H9 (cell line): ENCODE results near the gene TBX5. TPM values are rescaled to one million over a fixed set of nuclear protein-coding genes. Genes with fewer than 3 reads are reported as not detected.

ENCODE experiments used
- DNase-seq: peaks from one replicate; pipeline ENCODE4 v3.0.0-alpha.2; 2017
- H2AFZ ChIP-seq: one replicate; pipeline ENCODE4 v1.6.1; 2013; ENCODE audit warnings: mild to moderate bottlenecking, low read length, control low read depth, moderate library complexity
- H2AK5ac ChIP-seq: 2 replicates; pipeline ENCODE4 v1.6.1; 2013; ENCODE audit warnings: low read length, control low read depth, mixed read lengths; ENCODE audit not compliant: insufficient read length
- H2BK120ac ChIP-seq: one replicate; pipeline ENCODE4 v1.6.1; 2013; ENCODE audit warnings: low read depth, mild to moderate bottlenecking, low read length, control low read depth, inconsistent platforms; ENCODE audit not compliant: poor library complexity, severe bottlenecking
- H2BK12ac ChIP-seq: 2 replicates; pipeline ENCODE4 v1.6.1; 2013; ENCODE audit warnings: low read length, control low read depth, mixed read lengths, low read depth; ENCODE audit not compliant: insufficient read length
- H2BK15ac ChIP-seq: 2 replicates; pipeline ENCODE4 v1.6.1; 2013; ENCODE audit warnings: low read depth, low read length, control low read depth
- H2BK20ac ChIP-seq: one replicate; pipeline ENCODE4 v1.6.1; 2013; ENCODE audit warnings: low read depth, mild to moderate bottlenecking, low read length, control low read depth, inconsistent platforms; ENCODE audit not compliant: poor library complexity, severe bottlenecking
- H2BK5ac ChIP-seq: 2 replicates; pipeline ENCODE4 v1.6.1; 2013; ENCODE audit warnings: low read length, control low read depth, mixed read lengths; ENCODE audit not compliant: insufficient read length
- H3K14ac ChIP-seq: 2 replicates; pipeline ENCODE4 v1.6.1; 2013; ENCODE audit warnings: low read length, control low read depth; ENCODE audit not compliant: insufficient read depth
- H3K18ac ChIP-seq: 2 replicates; pipeline ENCODE4 v1.6.1; 2013; ENCODE audit warnings: low read depth, mild to moderate bottlenecking, mixed read lengths, low read length, control low read depth; ENCODE audit not compliant: insufficient read length
- H3K23ac ChIP-seq: 2 replicates; pipeline ENCODE4 v1.6.1; 2013; ENCODE audit warnings: low read length, control low read depth, mixed read lengths, low read depth; ENCODE audit not compliant: insufficient read length
- H3K23me2 ChIP-seq: 2 replicates; pipeline ENCODE4 v1.6.1; 2013; ENCODE audit warnings: low read depth, mild to moderate bottlenecking, mixed read lengths, low read length, control low read depth; ENCODE audit not compliant: insufficient read length, poor library complexity, severe bottlenecking
- H3K27ac ChIP-seq: 2 replicates; pipeline ENCODE4 v1.5.1; 2013; ENCODE audit warnings: low read length, control low read depth, mixed read lengths, low read depth; ENCODE audit not compliant: insufficient read length
- H3K27me3 ChIP-seq: 2 replicates; pipeline ENCODE4 v1.6.1; 2013; ENCODE audit warnings: low read length, control low read depth, inconsistent platforms; ENCODE audit not compliant: insufficient read depth
- H3K4ac ChIP-seq: 2 replicates; pipeline ENCODE4 v1.6.1; 2013; ENCODE audit warnings: low read depth, mild to moderate bottlenecking, control low read depth, inconsistent platforms, low read length, moderate library complexity
- H3K4me1 ChIP-seq: 2 replicates; pipeline ENCODE4 v1.6.1; 2013; ENCODE audit warnings: low read length, control low read depth, inconsistent platforms; ENCODE audit not compliant: insufficient read depth
- H3K4me2 ChIP-seq: 2 replicates; pipeline ENCODE4 v1.6.1; 2013; ENCODE audit warnings: low read length, control low read depth, mixed read lengths; ENCODE audit not compliant: insufficient read length, insufficient read depth
- H3K56ac ChIP-seq: 2 replicates; pipeline ENCODE4 v1.6.1; 2013; ENCODE audit warnings: low read depth, mild to moderate bottlenecking, mixed read lengths, low read length, control low read depth; ENCODE audit not compliant: insufficient read length
- H3K79me1 ChIP-seq: 2 replicates; pipeline ENCODE4 v1.6.1; 2013; ENCODE audit warnings: low read depth, mild to moderate bottlenecking, moderate library complexity, low read length, control low read depth, inconsistent platforms; ENCODE audit not compliant: insufficient read depth, poor library complexity, severe bottlenecking
- H3K79me2 ChIP-seq: 2 replicates; pipeline ENCODE4 v1.6.1; 2013; ENCODE audit warnings: low read length, control low read depth, inconsistent platforms; ENCODE audit not compliant: insufficient read depth
- H3K9ac ChIP-seq: 2 replicates; pipeline ENCODE4 v1.6.1; 2013; ENCODE audit warnings: low read length, control low read depth, mixed read lengths; ENCODE audit not compliant: insufficient read length; ENCODE audit errors: extremely low read depth
- H3K9me3 ChIP-seq: one replicate; pipeline ENCODE4 v1.6.1; 2013; ENCODE audit warnings: low read depth, low read length, inconsistent platforms; ENCODE audit not compliant: control insufficient read depth
- H3T11ph ChIP-seq: one replicate; pipeline ENCODE4 v1.6.1; 2013; ENCODE audit warnings: mild to moderate bottlenecking, low read length, control low read depth, inconsistent platforms
- H4K20me1 ChIP-seq: one replicate; pipeline ENCODE4 v1.6.1; 2013; ENCODE audit not compliant: control insufficient read depth, insufficient read length, insufficient read depth
- H4K5ac ChIP-seq: 2 replicates; pipeline ENCODE4 v1.6.1; 2013; ENCODE audit warnings: low read depth, mild to moderate bottlenecking, mixed read lengths, low read length, control low read depth; ENCODE audit not compliant: insufficient read length
- H4K8ac ChIP-seq: replicated peaks from 2 replicates; pipeline ENCODE4 v1.6.1; 2013; ENCODE audit warnings: low read length, control low read depth, mixed read lengths, low read depth; ENCODE audit not compliant: insufficient read length
- H4K91ac ChIP-seq: 2 replicates; pipeline ENCODE4 v1.6.1; 2013; ENCODE audit warnings: low read depth, mild to moderate bottlenecking, moderate library complexity, mixed read lengths, low read length, control low read depth; ENCODE audit not compliant: insufficient read length
- H3K27ac Mint-ChIP-seq, 3 experiments: 2 replicates in 2 of 3; 3 replicates in 1 of 3; pipeline ENCODE4 v1.8.0; 2020 to 2021; ENCODE audit warnings: mixed read lengths in 3 of 3, mild to moderate bottlenecking in 1 of 3, moderate library complexity in 1 of 3
- H3K27me3 Mint-ChIP-seq: 2 replicates; pipeline ENCODE4 v1.8.0; 2021; ENCODE audit warnings: low read depth, mild to moderate bottlenecking, moderate library complexity, mixed read lengths
- H3K36me3 Mint-ChIP-seq, 3 experiments: 2 replicates in 2 of 3; 3 replicates in 1 of 3; pipeline ENCODE4 v1.8.0; 2020 to 2021; ENCODE audit warnings: low read depth in 3 of 3, mixed read lengths in 3 of 3; ENCODE audit not compliant: insufficient read depth in 1 of 3
- H3K4me1 Mint-ChIP-seq, 2 experiments: 2 replicates each; pipeline ENCODE4 v1.8.0; 2020; ENCODE audit warnings: mixed read lengths in 2 of 2
- H3K4me3 Mint-ChIP-seq, 2 experiments: 2 replicates in 1 of 2; 3 replicates in 1 of 2; pipeline ENCODE4 v1.8.0; 2020 to 2021; ENCODE audit warnings: mild to moderate bottlenecking in 2 of 2, mixed read lengths in 2 of 2, moderate library complexity in 1 of 2
- H3K9me3 Mint-ChIP-seq, 2 experiments: 2 replicates in 1 of 2; 3 replicates in 1 of 2; pipeline ENCODE4 v1.8.0; 2020; ENCODE audit warnings: mild to moderate bottlenecking in 2 of 2, mixed read lengths in 2 of 2, moderate library complexity in 1 of 2
- CTCF ChIP-seq: fragments of 200-600 bp; sonication (generic); conservative IDR thresholded peaks from 3 replicates; pipeline ENCODE4 v1.8.0; 2021; ENCODE audit warnings: antibody characterized with exemption, mild to moderate bottlenecking
- WGBS: extraction: QIAGEN DNeasy Blood & Tissue Kit; methylation state at CpG from one replicate; pipeline ENCODE4 v1.1.7; 2013; ENCODE audit warnings: missing lambda C conversion rate, low lambda C conversion rate, mixed read lengths; ENCODE audit not compliant: insufficient read length; ENCODE audit errors: extremely low coverage; 5-methylcytosine and 5-hydroxymethylcytosine counted together
- total RNA-seq: library from RNA; stranded (reverse); gene quantifications from 2 replicates; pipeline ENCODE4 v1.2.1, GENCODE V29; 2021

TBX5 gene
- total RNA-seq, 1 experiment from 2014 or later, result not detected

- Histone ChIP-seq H3K18ac (no peak overlapping the region), H4K91ac (no peak overlapping the region), H3K27ac (no peak overlapping the region), H3K4me1 (no peaks in the 10 kb centered on the region; the same call in 1 of the 2 replicates), H3K14ac (peak overlapping the region; percentile 58; the same call in 1 of the 2 replicates), H2BK120ac (no peak overlapping the region), H3T11ph (no peak overlapping the region), H4K8ac (no peak overlapping the region), H3K4me2 (peak overlapping the region; percentile 20), H3K4ac (no peak overlapping the region), H3K9ac (no peak overlapping the region), H2BK5ac (no peak overlapping the region), H3K23me2 (no peaks in the 10 kb centered on the region), H3K79me2 (no peaks in the 10 kb centered on the region), H3K79me1 (no peaks in the 10 kb centered on the region), H2BK12ac (no peak overlapping the region), H2BK20ac (no peak overlapping the region), H2BK15ac (no peak overlapping the region), H3K27me3 (peaks cover 92% of the 10 kb centered on the region), H2AK5ac (no peak overlapping the region), H4K20me1 (no peaks in the 10 kb centered on the region), H3K23ac (no peak overlapping the region), H4K5ac (no peak overlapping the region), H2AFZ (no peak overlapping the region), H3K9me3 (no peaks in the 10 kb centered on the region), H3K56ac (no peak overlapping the region)
- H3K27ac Mint-ChIP-seq, result no peak overlapping the region
- no CpG with 5 or more reads among the region's 48 CpGs for WGBS
- no peak for DNase-seq
- no peaks in the 10 kb centered on the region; a peak in 1 of 7 replicates for H3K36me3 Mint-ChIP-seq
- H3K27me3 Mint-ChIP-seq, result peaks cover 100% of the 10 kb centered on the region
- H3K4me3 Mint-ChIP-seq, result peak overlapping the region in 1 of 2 experiments; percentile 75; a peak in 3 of 5 replicates
- H3K4me1 Mint-ChIP-seq, result peaks cover 7 to 24% of the 10 kb centered on the region in 2 experiments
- H3K9me3 Mint-ChIP-seq, result peaks cover 0 to 8% of the 10 kb centered on the region in 2 experiments; a peak in 2 of 5 replicates
- TF ChIP-seq CTCF, result no peak
Measured at GRCh38 chr12:114414031-114414865, 8.3 kb upstream of the TBX5 start.
